Panc1 (cell line): ENCODE data around the gene TRPM7. TPM values are rescaled to one million over a fixed set of nuclear protein-coding genes. Genes with fewer than 3 reads are reported as not detected.

Source experiments
- ATAC-seq: fragments of 200-7000 bp; cut with Tn5 transposase; 2 replicates; pipeline ENCODE4 v1.9.1; 2020; ENCODE audit warnings: mild to moderate bottlenecking, moderate library complexity
- BruUV-seq: library from RNA; stranded (reverse); fragments of 400-500 nt; replicated peaks from 2 replicates; lab custom pipeline; 2021; lab: Mats Ljungman, UMichigan
- CTCF ChIA-PET: fragments of 300-600 bp; sonication (Branson Sonifier 250); formaldehyde crosslinking; loops from one replicate; lab custom pipeline; 2022; ENCODE audit warnings: antibody characterized with exemption; lab: Charles Lee
- POLR2A ChIA-PET: fragments of 300-600 bp; sonication (Branson Sonifier 250); formaldehyde crosslinking; loops from one replicate; lab custom pipeline; 2022; ENCODE audit warnings: antibody characterized with exemption; lab: Charles Lee
- DNase-seq: peaks from one replicate; pipeline ENCODE4 v3.0.0-alpha.2; 2010; ENCODE audit warnings: low read depth, low spot score
- H3K27ac ChIP-seq: 2 replicates; pipeline ENCODE4 v1.5.1; 2011; ENCODE audit warnings: mild to moderate bottlenecking, low read length, inconsistent platforms
- H3K27me3 ChIP-seq: fragments of 200-500 bp; sonication (Bioruptor generic); 2 replicates; pipeline ENCODE4 v1.6.0; 2014; ENCODE audit warnings: low read length, inconsistent platforms; ENCODE audit not compliant: control insufficient read depth, insufficient read depth
- H3K36me3 ChIP-seq: fragments of 200-500 bp; sonication (Bioruptor generic); 2 replicates; pipeline ENCODE4 v1.5.1; 2014; ENCODE audit warnings: inconsistent platforms, mild to moderate bottlenecking, low read length, moderate library complexity; ENCODE audit not compliant: control insufficient read depth, insufficient read depth
- H3K4me1 ChIP-seq: 2 replicates; pipeline ENCODE4 v1.5.1; 2011; ENCODE audit warnings: inconsistent platforms, mild to moderate bottlenecking, low read length, moderate library complexity; ENCODE audit not compliant: control insufficient read depth, insufficient read depth
- H3K4me3 ChIP-seq, 2 experiments: 2 replicates each; pipeline ENCODE4 v1.5.1; 2011 to 2012; ENCODE audit warnings: low read depth in 2 of 2, low read length in 2 of 2, mild to moderate bottlenecking in 2 of 2, inconsistent platforms in 1 of 2, moderate library complexity in 1 of 2
- H3K9me3 ChIP-seq: fragments of 200-500 bp; sonication (Bioruptor generic); 2 replicates; pipeline ENCODE4 v1.5.1; 2014; ENCODE audit warnings: low read depth, mild to moderate bottlenecking, inconsistent platforms, low read length, moderate library complexity; ENCODE audit not compliant: control insufficient read depth, insufficient read depth
- POLR2AphosphoS5 ChIP-seq: IDR thresholded peaks from 2 replicates; pipeline ENCODE4 v1.6.1; 2012; ENCODE audit warnings: mild to moderate bottlenecking, low read depth, low read length, moderate library complexity
- SIN3A ChIP-seq: IDR thresholded peaks from 2 replicates; pipeline ENCODE4 v1.6.1; 2012; ENCODE audit warnings: low read depth, mild to moderate bottlenecking, low read length, moderate library complexity, borderline replicate concordance; ENCODE audit not compliant: insufficient read depth
- TCF7L2 ChIP-seq: IDR thresholded peaks from 2 replicates; pipeline ENCODE4 v1.6.1; 2011; ENCODE audit warnings: mild to moderate bottlenecking, low read depth, low read length, inconsistent platforms
- in situ Hi-C: cut with HindIII; loops from 2 replicates; pipeline ENCODE4 v1.10.0; 2016; ENCODE audit warnings: low sequenced_read_pairs, low pct_unique_long_range_greater_than_20kb
- intact Hi-C: fragments of 100-400 bp; cut with micrococcal nuclease; formaldehyde crosslinking; loops from one replicate; pipeline ENCODE4 v1.10.0; 2022; ENCODE audit not compliant: unreplicated experiment
- total RNA-seq: library from RNA; stranded (reverse); gene quantifications from one replicate; pipeline ENCODE4 v1.2.1, GENCODE V29; 2021; ENCODE audit not compliant: unreplicated experiment
- TF ChIP-seq, protein P1 (sequence below): fragments of 450-650 bp; IDR thresholded peaks from 2 replicates; pipeline ENCODE4 v1.5.1; 2017; ENCODE audit warnings: mild to moderate bottlenecking
- TF ChIP-seq, protein P2 (sequence below), 2 experiments: IDR thresholded peaks; 2 replicates each; pipeline ENCODE4 v1.6.1; 2011 to 2012; ENCODE audit warnings: low read depth in 2 of 2, control low read depth in 1 of 2, low read length in 1 of 2, mild to moderate bottlenecking in 1 of 2, moderate library complexity in 1 of 2; ENCODE audit not compliant: insufficient read depth in 1 of 2

The TRPM7 gene
- total RNA-seq, 1 experiment from 2014 or later, result 44.9 TPM

DNA sequence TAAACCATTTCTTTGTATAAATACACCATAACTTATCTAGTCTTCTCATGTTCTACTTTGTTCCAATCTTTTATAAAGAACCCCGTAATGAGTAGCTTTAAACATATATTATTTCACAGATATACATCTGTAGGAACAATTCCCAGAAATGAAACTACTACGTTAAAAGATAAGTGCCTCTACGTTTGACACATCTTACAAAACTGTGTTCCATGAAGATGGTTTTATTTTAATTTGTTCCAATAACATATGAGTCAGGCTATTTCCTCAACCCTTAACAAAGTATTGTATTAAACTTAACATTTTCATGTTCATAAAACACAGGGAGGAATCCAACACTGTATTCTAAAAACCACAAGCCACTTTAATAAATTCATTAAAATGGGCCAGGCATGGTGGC is 52.9 kb downstream of the TRPM7 start:
- Histone ChIP-seq H3K4me1 (no peaks in the 10 kb centered on the region), H3K4me3 (no peak overlapping the region), H3K9me3 (no peaks in the 10 kb centered on the region), H3K27me3 (no peaks in the 10 kb centered on the region), H3K27ac (no peak overlapping the region), H3K36me3 (peaks cover 38% of the 10 kb centered on the region)
- ATAC-seq (no peak), DNase-seq (no peak)
- ChIA-PET POLR2A (no interaction called here), CTCF (no interaction called here)
- intact Hi-C loops, result no loop called here
- in situ Hi-C loops, result no loop called here
- BruUV-seq, result no TSS peak
- TF ChIP-seq POLR2AphosphoS5, result no peak
- TF ChIP-seq TCF7L2, result no peak
- TF ChIP-seq SIN3A, result no peak
- TF ChIP-seq, protein P1, sequence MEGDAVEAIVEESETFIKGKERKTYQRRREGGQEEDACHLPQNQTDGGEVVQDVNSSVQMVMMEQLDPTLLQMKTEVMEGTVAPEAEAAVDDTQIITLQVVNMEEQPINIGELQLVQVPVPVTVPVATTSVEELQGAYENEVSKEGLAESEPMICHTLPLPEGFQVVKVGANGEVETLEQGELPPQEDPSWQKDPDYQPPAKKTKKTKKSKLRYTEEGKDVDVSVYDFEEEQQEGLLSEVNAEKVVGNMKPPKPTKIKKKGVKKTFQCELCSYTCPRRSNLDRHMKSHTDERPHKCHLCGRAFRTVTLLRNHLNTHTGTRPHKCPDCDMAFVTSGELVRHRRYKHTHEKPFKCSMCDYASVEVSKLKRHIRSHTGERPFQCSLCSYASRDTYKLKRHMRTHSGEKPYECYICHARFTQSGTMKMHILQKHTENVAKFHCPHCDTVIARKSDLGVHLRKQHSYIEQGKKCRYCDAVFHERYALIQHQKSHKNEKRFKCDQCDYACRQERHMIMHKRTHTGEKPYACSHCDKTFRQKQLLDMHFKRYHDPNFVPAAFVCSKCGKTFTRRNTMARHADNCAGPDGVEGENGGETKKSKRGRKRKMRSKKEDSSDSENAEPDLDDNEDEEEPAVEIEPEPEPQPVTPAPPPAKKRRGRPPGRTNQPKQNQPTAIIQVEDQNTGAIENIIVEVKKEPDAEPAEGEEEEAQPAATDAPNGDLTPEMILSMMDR, result no peak
- TF ChIP-seq, protein P2, sequence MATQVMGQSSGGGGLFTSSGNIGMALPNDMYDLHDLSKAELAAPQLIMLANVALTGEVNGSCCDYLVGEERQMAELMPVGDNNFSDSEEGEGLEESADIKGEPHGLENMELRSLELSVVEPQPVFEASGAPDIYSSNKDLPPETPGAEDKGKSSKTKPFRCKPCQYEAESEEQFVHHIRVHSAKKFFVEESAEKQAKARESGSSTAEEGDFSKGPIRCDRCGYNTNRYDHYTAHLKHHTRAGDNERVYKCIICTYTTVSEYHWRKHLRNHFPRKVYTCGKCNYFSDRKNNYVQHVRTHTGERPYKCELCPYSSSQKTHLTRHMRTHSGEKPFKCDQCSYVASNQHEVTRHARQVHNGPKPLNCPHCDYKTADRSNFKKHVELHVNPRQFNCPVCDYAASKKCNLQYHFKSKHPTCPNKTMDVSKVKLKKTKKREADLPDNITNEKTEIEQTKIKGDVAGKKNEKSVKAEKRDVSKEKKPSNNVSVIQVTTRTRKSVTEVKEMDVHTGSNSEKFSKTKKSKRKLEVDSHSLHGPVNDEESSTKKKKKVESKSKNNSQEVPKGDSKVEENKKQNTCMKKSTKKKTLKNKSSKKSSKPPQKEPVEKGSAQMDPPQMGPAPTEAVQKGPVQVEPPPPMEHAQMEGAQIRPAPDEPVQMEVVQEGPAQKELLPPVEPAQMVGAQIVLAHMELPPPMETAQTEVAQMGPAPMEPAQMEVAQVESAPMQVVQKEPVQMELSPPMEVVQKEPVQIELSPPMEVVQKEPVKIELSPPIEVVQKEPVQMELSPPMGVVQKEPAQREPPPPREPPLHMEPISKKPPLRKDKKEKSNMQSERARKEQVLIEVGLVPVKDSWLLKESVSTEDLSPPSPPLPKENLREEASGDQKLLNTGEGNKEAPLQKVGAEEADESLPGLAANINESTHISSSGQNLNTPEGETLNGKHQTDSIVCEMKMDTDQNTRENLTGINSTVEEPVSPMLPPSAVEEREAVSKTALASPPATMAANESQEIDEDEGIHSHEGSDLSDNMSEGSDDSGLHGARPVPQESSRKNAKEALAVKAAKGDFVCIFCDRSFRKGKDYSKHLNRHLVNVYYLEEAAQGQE (IDR thresholded peaks at IDR 0.05; ENCODE audit: insufficient read depth in 1 of 2, low read depth in 2 of 2, low read length in 1 of 2), result no peak

DNA sequence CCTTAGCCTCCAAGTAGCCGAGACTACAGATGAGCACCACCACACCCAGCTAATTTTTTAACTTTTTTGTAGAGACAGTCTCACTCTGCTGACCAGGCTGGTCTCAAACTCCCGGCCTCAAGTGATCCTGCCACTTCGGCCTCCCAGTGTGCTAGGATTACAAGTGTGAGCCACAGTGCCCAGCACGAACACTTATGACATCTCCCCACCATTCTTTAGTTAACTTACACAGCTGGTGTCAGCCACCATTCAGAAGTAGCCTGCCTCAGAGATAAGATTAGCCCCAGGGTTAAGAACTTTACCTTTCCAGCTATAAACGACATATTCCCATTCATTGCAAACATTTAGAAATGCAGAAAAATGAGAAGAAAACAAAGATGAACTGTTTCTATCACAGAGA is 58.2 kb downstream of the TRPM7 start:
- in situ Hi-C loops, result no loop called here
- intact Hi-C loops, result no loop called here
- Histone ChIP-seq H3K36me3 (peaks cover 27% of the 10 kb centered on the region), H3K4me3 (no peak overlapping the region), H3K9me3 (no peaks in the 10 kb centered on the region), H3K27me3 (no peaks in the 10 kb centered on the region), H3K27ac (no peak overlapping the region), H3K4me1 (no peaks in the 10 kb centered on the region)
- ChIA-PET POLR2A (interaction anchor here (0.6 kb wide), 1 partner anchor 237 kb away, joined by 3 read pairs; no protein-coding TSS in a partner anchor), CTCF (interaction anchor here (0.6 kb wide), 1 partner anchor 10 kb away, joined by 3 read pairs; no protein-coding TSS in a partner anchor)
- DNase-seq (no peak), ATAC-seq (no peak)
- TF ChIP-seq POLR2AphosphoS5 (no peak), SIN3A (no peak), TCF7L2 (no peak)
- TF ChIP-seq, protein P1, result no peak
- TF ChIP-seq, protein P2 (IDR thresholded peaks at IDR 0.05; ENCODE audit: insufficient read depth in 1 of 2, low read depth in 2 of 2, low read length in 1 of 2), result no peak
- no TSS peak for BruUV-seq
